CD4-positive, alpha-beta T cell treated with Interleukin-6 at 100 ng/mL for 8 hours (primary cell): Measurements from ENCODE around the gene C6orf136.

Experiments
- DNase-seq: peaks from one replicate; pipeline ENCODE4 v3.0.0-alpha.2; 2020; ENCODE audit warnings: mixed read lengths, low spot score

Gene C6orf136, protein sequence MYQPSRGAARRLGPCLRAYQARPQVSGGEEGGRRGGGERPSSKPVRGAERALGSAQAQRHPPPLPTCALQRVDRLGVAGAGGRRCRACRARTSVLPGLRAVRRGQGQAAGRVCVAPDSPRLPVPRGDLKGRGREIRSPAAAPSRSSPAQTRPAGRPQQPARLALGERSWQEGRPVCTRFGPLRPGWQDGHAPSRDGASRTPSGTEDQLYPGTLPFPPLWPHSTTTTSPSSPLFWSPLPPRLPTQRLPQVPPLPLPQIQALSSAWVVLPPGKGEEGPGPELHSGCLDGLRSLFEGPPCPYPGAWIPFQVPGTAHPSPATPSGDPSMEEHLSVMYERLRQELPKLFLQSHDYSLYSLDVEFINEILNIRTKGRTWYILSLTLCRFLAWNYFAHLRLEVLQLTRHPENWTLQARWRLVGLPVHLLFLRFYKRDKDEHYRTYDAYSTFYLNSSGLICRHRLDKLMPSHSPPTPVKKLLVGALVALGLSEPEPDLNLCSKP

DNA sequence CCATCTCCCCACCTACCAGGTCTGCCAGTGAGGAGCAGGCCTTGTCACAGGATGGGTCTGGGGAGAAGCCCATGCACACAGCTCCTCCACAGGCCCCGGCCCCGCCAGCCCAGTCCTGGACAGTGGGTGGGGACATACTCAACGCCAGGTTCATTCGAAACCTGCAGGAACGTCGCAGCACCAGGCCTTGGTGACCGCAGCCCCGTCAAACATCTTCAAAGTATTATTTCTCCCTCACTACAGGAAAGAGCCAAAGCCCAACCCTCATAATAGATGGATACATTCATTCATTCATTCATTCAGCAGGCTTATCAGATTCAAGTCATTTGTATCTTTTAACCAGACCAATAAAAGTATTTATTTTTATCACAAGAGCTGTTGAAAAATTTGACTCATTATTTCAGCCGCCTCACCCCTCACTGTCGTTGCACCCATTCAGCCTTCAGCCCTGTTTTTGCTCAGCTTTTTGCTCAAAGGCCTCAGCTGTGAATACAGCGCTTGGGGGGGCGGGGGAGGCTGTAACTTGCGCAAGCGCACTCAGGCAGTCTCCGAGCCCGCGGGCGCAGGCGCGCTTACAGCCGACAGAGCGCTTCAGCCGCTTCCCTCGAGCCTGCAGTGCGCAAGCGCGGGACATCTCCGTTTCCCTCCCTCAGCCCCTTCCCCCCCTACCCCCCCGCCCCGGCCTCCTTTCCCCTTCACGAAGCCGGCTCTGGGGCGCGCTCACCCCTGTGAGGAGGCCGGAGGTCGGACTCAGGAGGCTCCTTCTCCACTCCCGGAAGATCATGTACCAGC, at the start of gene C6orf136:
Gene C6orf136, plus strand, starts transcription at position 684 of the 792 bp plus-strand sequence. Its CDS starts 99 bp downstream, at position 783.
- peak; percentile 95 for DNase-seq

DNA sequence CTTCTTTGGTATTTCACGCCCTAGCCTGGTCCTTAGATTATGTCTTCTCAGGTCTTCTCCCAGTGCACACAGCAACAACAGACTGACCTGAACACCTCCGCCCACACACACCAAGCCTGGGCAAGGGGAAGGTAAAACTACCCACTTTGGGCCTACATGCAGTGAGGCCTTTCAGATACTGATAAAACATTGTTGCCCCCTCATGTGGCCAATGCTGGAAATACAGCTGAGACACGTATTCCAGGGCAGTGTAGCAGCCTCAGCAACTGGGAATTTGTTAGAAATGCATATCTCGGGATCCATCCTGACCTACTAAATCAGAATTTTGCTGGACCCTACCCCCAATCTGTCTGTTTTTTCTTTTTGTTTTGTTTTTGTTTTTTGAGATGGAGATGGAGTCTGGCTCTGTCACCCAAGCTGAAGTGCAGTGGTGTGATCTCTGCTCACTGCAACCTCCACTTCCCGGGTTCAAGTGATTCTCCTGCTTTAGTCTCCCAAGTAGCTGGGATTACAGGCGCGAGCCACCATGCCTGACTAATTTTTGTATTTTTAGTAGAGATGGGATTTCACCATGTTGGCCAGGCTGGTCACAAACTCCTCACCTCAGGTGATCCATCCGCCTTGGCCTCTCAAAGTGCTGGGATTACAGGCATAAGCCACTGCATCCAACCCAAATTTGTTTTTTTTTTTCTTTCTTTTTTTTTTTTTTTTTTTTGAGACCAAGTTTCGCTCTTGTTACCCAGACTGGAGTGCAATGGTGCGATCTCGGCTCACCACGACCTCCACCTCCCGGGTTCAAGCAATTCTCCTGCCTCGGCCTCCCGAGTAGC, 49.4 kb upstream of the C6orf136 start:
- DNase-seq, result peak; percentile 72

DNA sequence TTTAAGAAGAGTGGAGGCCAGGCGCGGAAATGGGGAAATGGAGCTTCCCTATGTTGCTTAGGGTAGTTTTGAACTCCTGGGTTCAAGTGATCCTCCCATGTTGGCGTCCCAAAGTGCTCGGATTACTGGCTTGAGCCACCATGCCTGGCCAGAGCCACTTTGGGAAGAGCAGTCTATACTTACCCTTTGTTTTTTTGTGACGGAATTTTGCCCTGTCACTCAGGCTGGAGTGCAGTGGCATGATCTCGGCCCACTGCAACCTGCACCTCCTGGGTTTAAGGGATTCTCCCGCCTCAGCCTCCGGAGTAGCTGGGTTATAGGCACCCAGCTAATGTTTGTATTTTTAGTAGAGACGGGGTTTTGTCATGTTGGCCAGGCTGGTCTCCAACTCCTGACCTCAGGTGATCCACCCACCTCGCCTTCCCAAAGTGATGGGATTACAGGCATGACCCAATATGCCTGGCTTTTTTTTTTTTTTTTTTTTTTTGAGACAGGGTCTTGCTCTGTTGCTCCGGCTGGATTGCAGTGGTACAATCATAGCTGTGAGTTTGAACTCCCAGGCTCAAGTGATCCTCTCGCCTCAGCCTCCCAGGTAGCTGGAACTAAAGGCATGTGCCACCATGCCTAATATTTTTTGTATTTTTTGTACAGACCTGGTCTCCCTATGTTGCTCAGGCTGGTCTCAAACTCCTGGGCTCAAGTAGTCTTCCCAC, 47.9 kb upstream of the C6orf136 start:
- no peak for DNase-seq

DNA sequence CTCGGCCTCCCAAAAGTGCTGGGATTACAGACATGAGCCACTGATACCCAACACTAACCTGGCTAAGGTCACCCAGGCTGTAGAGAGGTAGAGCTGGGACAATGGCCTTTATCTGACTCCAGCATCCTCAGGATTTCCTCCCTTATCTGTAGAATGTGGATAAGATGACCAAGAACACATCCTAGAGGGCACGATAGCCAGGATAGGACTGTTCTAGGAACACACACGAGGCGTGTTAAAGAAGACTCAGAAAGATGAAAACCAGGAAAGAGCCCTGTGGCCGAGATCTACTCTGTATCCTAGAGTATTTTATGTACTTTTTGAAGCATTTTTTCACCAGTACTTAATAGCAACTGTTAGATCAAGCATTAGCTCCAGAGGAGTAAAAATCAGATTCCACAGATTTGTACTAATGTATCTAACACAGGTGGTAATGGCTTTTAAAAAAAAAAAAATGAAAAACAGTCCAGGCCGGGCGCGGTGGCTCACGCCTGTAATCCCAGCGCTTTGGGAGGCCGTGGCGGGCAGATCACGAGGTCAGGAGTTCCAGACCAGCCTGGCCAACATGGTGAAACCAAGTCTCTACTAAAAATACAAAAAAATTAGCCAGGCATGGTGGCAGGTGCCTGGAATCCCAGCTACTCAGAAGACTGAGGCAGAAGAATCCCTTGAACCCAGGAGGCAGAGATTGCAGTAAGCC, 47.2 kb upstream of the C6orf136 start:
- DNase-seq, result no peak

DNA sequence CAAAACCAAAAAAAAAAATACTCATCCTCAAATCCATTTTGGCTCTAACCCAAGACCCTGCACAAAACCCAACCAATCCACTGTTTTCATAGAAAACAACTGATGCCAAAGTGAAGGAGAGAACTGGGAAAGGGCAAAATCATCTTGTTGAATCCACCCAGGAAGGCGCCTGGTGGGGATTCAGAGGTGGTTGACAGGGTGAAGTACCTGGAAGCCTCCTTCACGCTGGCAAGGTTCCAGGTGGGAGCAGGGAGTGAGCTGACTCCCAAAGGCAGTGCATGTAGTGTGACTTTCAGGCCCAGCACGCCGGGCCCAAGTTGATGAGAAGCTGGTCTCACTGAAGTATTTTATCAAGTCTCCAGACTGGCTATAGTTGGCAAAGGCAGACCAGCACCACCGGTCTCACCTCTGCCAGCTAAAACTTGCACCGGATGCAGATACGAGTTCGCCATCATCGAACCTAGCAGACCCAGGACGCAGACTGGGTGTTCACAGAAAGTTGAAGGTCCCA, 46.4 kb upstream of the C6orf136 start:
- DNase-seq, result no peak

DNA sequence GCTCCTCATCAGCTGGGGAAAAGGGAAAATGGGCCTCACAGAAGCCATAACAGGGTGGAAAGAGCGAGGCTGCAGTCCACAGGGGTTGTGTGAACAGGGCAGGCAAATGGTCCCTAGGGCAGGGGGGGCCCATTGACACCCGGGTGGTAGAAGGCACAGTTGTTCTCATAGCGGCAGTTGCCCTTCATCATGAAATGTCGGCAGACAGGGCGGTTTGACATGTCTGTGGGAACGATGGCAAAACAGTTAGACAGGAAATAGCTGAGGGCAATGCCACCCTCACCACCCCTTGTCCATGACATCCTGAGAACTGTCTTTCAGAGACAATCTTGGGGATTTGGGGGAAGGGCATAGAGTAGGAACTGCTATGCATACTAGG, 45.5 kb upstream of the C6orf136 start:
- no peak for DNase-seq

DNA sequence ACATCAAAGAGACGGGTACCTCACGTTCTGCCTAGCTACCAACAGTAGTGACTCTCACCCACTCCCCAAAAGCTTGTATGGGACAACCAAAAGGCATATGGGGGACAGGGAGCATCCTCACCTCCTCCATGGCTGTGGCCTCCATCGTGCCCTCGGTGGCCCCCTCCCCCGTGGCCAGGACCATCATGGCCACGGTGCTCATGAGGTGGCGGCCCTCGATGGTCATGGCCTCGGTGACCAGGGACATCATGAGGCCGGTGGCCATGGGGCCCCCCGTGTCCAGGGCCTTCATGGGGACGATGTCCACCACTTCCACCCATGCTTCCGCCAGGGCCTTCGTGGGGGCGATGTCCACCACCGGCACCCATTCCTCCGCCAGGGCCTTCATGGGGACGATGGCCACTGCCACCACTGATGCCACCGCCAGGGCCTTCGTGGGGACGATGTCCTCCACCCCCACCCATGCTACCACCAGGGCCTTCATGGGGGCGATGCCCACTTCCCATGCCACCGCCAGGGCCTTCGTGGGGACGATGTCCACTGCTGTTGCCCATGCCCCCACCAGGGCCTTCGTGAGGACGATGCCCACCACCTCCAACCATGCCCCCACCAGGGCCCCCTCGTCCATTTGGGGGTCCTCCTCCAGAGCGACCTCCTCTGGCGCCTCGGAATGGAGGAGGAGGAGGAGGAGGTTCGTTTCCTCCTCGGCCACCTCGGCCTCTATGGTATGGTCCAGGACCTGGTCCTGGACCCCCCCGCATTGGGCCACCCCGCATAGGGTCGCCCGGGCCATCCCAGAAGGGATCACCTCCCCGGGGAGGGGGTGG, 44.9 kb upstream of the C6orf136 start:
- DNase-seq, result no peak

DNA sequence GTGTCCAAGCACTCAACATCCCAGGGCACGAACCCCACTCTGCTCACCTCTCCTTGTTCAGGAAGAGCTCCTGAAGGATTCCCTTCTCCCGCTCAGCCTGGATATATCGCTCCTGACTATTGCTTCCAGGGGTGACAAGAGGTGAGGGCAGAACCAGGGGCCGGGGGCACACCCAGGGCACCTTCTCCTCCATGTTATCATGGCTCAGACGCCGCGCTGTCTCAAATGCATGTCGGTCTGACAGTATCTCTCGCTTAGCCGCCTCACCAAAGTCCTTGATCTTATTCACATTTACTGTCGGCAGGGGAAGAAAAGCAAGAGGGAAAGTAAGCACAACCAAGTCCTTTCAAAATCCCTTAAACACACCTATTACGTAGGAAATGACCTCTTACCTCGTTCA, 43.0 kb upstream of the C6orf136 start:
- DNase-seq, result no peak

DNA sequence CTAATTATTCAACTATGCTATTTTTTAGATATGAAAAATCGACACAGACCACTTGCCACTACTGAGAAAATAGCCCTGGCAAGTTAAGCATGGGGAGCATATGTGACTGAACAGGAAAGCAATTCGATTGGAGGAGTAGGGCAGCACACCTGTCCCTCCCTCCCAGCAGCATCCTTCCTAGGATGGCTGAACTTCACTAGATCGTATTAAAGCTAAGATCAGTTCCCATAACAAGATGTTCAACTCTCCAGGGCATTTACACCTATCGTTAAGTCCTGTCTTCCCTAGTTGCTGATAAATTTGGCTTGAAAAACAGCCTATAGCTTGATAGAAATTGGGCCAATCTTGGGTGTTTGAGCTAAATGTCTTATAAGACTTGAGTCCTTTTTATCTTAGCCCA, 36.9 kb upstream of the C6orf136 start:
- no peak for DNase-seq

DNA sequence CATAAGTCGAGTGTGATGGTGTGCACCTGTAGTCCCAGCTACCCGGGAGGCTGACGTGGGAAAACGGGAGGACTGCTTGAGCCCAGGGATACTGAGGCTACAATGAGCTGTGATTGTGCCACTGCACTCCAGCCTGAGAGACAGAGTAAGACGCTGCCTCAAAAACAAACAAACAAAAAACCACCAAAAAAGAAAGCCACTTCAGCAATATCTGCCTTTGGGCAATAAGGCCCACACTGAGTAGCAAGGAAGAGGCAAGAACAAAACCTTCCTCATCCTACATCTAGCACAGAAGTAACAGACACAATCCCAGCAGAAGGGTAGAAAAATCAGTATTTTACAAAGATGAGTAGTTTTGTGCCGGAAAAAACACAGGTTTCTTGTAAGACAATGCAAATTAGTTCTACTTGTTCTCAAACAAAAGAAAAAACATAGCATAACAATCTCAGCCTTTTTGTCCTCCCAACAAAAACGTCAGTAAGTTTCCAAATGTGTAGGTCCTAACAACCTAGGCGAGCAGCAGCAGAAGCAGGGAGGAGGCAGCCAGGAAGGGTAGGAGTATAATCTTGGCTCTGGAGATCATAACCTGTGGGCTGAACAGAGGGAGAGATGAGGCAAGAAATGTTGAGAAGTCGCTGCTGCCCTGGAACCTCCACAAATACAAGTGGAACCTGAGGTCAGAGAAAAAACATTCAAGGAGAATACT, 35.6 kb upstream of the C6orf136 start:
- DNase-seq, result no peak

DNA sequence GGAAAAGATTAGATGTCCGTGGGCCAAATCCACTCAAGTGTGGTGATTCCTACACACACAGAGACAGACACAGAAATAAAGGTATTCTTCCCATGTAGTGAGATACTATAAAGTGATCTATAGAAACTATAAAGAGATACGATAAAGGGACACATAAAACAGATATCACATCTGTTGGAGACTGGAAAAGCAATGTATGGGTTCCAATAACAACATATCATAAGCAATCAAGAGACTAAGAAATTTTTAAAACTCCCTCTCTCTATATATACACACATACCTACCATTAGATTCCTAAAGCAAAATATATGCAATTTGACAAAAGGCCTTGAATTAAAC, 35.1 kb upstream of the C6orf136 start:
- no peak for DNase-seq

DNA sequence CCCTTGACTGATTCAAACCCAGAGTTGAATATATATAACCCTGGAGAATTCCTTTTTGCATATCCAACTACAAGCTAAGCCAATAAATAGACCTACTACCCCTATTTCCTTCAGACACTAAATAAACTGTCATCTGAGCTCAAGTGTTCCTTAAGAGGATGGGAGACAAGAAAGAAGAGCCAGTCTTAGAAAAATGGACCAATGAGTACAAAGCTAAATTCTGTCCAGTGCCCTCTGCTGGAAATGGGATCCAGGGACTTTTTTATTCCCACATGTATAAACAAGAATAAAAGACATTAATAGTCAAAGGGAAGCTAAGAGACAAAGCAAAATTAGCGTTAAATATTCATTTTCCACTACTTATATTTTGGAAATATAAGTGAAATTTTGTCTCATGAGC, 34.7 kb upstream of the C6orf136 start:
- DNase-seq, result no peak

DNA sequence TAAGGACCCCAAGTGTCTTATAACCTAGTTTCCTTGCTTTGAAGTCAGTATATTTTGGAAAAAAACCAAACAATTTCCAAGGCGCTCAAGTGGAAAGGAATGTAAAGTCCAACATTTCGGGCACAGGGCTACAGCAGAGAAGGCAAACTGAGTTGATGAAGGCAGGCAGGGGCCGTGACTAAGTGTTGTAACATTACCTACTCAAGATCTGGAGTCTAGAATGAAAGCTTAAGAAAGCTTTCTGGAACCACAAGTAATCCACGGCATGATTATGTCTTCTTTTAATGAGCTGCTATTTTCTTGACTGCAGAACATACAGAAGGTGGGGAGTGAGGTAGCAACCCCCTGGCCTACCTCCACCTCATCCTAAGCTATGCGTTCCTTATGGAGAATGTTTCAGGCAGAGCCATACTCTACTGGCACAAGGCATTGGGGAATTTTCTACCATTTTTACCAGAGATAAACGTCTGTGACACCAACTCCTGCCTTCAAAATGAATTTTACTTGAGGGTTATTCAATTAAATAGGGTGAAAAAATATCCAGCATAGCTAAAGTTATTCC, 34.2 kb upstream of the C6orf136 start:
- no peak for DNase-seq

DNA sequence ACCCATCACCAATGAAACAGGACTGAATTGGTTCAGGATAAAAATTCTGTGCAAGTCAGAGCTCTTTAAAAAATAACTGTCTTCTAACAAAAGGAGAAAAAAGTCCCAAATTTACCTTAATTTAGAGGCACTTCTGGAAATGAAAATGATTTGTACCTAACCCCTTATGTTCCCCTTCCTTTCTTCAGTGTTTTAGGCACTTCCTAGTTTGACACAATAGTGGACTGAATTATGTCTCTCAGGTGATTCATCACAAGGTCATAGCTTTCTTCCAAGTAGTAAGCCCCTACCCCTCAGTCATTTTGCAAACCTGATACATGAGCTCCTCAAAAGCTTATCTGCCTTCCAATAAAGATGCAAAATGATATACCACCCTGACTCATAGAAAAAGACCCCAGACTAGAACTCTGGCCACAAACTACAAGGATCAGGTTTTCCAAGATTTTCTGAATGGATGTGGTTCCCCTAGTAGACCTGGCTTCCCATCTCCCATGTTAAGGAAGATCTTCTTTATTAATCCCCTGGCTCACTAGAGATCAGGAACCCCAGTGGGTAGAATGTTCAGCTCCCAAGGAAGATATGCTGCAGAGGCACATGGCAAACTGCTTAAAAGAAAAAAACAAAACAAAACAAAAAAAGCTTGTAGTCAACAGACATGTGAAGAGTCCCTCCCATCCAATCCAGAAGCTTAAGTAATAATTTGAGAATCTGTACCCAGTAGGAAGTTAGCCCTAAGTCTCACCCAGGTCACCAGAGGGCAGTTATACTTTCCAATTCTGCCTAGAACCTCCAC, 33.5 kb upstream of the C6orf136 start:
- no peak for DNase-seq

DNA sequence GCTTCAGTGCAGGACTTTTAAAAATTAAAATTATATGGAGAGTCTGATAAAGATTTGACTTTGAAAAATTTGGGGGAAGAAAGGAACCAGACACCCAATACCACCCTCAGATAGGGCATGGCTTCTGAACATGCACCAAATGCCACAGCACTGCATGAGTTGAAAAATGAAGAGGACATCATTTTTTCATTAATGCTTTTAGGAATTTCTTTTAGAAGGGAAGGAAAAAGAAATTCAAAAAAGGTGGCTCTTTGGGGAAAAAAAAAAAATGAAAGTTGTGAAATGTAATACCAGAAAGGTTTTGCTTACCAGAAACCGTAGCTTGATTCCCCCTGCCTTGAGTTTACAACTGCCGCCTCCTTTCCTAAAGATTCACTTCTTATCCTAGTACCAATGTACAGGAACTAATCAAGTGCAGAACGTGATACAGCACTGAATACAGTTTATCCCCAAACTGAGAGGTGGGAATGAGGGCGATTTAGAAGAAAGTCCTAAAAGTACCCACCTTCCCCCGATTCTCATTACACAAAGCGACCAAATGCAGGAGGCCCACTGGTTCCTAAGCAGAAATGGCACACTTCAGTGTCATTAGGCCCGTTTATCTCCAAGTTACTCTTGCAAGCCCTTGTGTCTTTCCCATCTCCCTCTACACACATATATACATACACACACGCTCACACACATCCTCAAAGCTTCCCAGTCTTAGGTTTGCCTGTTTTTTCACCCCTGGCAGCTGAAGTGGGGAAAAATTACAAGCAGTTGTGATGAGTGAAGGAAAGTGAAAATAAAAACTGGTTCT, 32.7 kb upstream of the C6orf136 start:
- no peak for DNase-seq

DNA sequence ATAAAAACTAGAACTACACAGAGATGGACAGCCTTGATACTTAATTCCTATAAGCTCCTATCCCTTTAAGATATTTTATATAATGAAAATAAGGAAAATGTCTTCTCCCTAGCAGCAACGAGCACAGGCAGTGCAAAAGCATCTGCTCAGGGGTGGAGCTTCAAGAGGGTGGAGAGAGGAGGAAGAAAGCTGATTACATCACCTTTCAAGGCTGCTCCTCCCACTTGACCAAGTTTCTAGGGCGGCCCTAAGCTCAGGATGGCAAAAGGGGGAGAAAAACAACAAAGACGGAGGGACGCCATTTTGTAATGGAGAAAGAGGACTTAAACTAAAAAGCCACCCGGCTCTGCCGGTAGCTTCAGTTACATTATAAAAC, 32.1 kb upstream of the C6orf136 start:
- DNase-seq, result peak; percentile 95

DNA sequence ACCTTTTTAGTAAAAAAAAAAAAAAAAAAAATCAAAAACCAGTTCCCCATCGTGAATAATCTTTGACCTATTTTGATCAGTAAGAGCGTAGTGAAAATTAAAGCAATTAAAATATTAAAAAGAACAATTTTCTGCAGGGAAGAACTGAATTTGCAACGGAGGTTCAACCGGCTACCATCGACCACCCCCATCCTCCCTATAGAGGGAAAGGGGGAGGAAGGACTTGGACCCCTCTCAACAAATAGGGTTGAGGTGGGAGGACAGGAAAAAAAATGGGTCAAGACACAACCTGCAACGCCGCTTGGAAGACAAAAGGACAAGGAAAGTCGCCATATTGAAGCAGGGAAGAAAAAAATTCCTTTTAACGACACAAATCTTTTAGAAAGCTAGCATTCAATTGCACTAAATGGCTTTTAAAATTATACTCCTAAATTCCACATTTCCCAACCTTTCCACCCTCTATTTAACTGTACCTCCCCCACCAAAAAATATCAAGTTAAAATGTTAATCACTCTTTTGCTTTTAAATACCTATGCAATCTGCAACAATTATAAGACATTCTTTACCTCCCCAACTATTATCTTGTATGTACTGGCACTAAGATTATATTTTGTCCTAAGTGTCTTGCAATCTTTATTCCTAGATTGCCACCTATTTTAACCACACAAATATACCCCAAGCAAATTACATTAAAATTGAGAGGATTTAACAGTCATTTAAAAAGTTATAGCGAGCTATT, 31.5 kb upstream of the C6orf136 start:
- DNase-seq, result peak; percentile 49
